ENCODE results near the gene ENPP7. TPM values are rescaled to one million over a fixed set of nuclear protein-coding genes. Genes with fewer than 3 reads are reported as not detected.

Gene ENPP7
- total RNA-seq, 2 experiments from 2014 or later, result 0.11 TPM; not detected in 1

DNA sequence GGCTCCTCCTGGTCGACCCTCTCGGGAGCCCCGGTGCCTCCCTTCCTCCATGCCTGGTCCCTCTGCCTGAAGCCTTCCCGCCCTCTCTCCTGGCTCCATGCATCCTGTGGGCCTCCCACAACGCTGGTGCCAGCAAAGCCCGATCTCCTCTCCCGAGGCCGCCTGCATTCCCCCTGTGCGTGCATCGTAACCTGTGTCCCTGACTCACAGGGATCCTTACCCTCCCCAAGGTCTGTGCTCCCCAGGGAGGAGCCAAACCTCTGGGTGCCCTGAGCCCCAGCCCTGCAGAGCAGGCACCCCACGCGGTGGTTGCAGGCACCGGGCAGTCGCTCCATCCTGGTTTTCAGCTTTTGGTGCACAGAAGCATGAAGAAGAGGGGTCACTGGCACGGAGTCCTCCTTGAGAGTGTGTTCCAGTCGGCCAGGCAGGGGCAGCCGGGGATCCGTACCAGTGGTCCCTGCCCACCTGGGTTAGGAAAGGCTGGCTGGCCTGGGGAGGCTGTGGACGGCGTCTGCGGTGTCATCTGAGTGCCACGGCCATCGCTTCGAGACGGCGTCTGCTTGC is 1.8 kb upstream of the ENPP7 start:
- CTCF ChIA-PET, result interaction anchor here (1.2 kb wide), 1 partner anchor 20 kb away, joined by 4 read pairs; no protein-coding TSS in a partner anchor
- POLR2A ChIA-PET, result no interaction called here

DNA sequence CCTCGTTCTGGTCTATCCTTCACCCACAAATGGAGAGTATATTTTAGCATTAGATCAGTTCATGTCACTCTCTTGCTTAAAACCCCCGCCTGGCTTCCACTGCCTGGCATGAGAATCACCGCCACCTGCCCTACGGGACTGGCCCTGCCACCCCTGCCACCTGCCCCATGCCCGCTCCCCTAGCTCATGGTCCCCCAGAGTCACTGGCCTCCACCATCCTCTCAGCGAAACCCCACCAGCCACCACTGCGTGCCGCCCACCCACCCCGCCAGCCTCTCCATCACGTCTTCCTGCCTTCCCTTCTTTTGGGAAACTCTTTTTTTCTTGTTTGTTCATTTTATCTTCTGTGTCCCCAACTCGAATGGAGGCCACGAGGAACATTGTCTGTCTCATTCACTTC is 982 bp upstream of the ENPP7 start:
- ChIA-PET CTCF (no interaction called here), POLR2A (no interaction called here)

DNA sequence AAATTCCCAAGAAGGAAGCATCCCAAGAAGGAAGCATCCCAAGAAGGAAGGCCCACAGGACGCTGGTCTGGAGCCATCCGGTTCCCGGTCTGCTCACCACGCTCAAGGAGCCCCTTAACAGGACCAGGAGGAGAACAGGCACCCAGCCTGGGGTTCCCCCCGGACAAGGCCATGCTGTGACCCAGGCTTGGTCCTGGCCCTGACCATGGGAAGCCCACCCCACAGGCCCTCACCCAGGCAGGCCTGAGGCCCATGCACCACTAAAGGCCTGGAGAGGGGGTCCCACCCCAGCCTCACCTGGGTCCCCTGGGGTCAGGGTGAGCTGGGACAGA is 340 bp upstream of the ENPP7 start:
- POLR2A ChIA-PET, result no interaction called here
- CTCF ChIA-PET, result no interaction called here

DNA sequence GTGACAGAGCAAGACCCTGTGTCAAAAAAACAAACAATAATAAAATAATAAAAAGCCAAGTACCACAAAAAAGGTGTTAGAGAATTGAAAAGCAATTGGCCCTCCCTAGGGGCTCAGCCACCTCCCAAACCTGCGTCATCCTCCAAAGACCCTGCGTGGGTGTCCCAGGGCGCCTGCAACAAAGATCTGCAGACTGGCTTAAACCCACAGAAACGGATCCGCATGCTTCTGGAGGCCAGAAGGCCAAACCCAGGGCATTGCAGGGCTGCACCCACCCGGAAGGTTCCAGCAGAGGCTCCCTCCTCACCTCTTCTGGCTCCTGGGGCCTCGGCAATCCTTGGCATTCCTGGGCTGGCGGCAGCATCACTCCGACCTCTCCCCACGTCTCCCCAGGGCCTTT is 1.5 kb downstream of the ENPP7 start:
- CTCF ChIA-PET, result interaction anchor here (0.8 kb wide), 1 partner anchor 10 kb away, joined by 6 read pairs; no protein-coding TSS in a partner anchor
- POLR2A ChIA-PET, result no interaction called here

DNA sequence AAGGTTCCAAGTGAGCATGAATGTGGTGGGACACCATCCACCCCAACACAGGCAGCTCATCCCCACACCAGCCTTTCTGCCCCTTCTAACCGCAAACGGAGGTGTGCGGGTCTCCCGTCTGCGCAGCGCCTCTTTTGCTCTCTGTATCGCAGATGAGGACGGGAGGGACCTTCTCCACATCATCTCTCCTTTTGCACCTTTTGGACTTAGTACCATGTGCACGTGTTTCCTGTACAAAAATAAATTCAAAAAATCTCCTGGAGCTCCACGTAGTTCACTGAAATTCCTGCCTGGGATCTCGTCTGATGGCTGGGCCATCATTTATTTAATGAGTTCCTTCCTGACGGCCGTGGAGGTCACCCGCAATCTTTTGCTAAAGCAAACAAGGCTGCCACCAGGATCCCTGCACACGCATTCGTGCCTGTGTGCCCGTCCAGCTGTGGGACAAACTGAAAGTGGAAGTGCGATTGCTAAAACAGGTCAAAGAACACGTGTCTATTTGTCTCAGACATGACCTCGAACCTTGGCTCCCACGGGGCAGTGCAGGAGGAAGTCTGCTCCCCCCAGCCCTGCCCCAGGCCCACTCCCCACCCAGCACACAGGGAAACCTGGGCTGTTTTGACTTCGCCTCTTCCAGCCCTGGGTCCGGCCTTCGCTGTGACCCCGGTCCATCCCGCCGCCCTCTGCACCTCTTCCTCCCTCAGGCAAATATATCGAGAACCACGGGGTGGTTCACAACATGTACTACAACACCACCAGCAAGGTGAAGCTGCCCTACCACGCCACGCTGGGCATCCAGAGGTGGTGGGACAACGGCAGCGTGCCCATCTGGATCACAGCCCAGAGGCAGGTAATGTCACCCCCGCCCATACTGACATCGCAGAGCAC is 2.3 kb downstream of the ENPP7 start:
- ChIA-PET POLR2A (interaction anchor here (0.5 kb wide), 1 partner anchor 106 kb away, joined by 4 read pairs; the partner anchor contains the start of gene CBX4), CTCF (interaction anchor here (0.8 kb wide), 1 partner anchor 9 kb away, joined by 6 read pairs; no protein-coding TSS in a partner anchor)

DNA sequence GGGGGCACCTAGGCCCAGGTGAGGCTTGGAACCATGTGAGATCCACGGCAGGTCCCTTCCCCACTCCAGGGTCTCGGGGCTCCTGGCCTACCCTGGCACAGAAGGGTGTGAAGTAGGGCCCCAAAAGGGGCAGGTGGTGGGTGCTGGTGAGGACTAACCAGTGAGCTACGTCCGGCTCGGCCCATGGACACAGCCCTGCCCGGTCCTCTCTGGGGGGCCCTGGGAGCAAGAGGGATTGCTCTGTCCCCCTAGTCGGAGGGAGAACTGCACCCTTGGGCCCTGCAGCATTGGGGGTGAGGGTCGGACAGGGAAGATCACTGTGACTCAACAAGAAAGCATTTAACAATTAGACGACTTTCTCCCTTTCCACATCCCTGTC is 2.9 kb downstream of the ENPP7 start:
- CTCF ChIA-PET, result no interaction called here
- POLR2A ChIA-PET, result interaction anchor here (0.5 kb wide), 1 partner anchor 106 kb away, joined by 4 read pairs; the partner anchor contains the start of gene CBX4

DNA sequence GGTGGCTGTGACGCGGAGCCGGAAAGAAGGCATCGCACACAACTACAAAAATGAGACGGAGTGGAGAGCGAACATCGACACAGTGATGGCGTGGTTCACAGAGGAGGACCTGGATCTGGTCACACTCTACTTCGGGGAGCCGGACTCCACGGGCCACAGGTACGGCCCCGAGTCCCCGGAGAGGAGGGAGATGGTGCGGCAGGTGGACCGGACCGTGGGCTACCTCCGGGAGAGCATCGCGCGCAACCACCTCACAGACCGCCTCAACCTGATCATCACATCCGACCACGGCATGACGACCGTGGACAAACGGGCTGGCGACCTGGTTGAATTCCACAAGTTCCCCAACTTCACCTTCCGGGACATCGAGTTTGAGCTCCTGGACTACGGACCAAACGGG is 4.4 kb downstream of the ENPP7 start:
- ChIA-PET POLR2A (no interaction called here), CTCF (no interaction called here)

DNA sequence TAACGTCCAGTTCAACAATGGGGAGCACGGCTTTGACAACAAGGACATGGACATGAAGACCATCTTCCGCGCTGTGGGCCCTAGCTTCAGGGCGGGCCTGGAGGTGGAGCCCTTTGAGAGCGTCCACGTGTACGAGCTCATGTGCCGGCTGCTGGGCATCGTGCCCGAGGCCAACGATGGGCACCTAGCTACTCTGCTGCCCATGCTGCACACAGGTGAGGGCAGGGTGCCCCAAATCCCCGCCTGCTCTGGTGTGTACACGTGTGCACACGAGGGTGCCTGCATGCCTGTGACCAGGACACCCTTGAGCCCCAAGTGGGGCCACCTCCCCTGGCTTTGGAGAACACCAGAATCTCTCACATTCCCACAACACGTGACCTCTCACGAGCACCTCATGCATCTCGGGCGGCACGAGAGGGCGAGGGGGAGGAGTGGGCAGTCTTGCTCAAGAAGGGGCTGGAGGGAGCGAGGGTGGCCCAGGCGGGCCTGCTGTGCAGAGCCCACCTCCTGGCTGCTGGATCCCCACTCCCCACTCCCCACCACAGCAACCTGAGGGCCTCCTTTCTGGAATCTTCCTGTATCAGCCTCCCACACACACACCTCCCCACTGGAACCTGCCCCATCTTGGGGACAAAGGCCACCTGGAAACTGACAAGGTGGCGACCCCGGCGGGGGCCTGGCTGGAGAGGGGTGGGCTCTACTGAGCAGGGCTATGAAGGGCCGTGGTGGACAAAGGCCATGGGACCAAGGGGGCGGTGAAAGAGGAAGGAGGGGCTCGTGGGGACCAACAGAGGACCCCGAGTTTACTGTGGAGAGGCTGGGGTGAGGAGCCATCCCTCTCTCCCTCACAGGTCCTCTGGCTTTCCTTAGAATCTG is 6.5 kb downstream of the ENPP7 start:
- POLR2A ChIA-PET, result no interaction called here
- CTCF ChIA-PET, result no interaction called here

DNA sequence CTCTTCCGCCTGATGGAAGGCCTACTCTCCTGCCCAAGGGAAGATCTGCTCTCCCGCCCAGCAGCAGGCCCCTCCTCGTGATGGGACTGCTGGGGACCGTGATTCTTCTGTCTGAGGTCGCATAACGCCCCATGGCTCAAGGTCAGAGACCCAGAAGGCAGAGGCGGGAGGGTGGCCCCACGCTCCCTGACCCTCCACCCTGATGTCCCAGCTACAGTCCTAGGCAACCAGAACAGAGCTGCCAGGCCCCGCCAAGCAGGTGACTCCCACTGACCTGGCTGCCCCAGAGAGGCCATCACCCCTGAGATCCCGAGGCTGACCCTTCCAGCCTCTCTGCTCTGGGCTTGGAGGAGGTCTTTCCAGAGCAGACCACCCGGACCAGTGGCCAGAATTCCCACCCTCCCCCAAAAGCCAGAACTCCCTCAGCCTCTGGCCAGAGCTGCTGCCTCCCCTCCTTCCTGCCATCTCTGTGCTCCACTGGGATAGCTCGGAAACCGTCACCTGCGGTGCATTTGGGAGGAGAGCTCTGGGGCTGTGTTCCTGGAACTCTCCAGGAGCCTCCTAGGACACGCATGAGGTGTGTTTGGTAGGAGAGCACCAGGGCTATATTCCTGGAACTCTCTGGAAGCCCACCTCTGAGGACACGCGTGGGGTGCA is 7.3 kb downstream of the ENPP7 start:
- ChIA-PET POLR2A (no interaction called here), CTCF (no interaction called here)

DNA sequence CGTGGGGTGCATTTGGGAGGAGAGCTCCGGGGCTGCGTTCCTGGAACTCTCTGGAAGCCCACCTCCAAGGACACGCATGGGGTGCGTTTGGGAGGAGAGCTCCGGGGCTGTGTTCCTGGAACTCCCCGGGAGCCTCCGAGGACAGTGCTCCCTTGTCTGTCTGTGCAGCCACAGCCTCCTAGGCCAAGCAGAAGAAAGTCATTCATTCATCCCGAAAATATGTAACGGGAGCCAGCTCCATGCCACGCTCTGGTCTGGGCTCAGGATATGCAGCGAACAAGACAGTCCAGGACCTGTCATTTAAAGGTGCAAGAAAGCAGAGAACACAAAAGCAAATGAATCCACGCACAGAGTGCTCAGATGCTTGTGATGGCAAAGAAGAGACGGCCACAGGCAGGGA is 7.9 kb downstream of the ENPP7 start:
- POLR2A ChIA-PET, result no interaction called here
- CTCF ChIA-PET, result interaction anchor here (0.5 kb wide), 1 partner anchor 1942 kb away, joined by 3 read pairs; no protein-coding TSS in a partner anchor

DNA sequence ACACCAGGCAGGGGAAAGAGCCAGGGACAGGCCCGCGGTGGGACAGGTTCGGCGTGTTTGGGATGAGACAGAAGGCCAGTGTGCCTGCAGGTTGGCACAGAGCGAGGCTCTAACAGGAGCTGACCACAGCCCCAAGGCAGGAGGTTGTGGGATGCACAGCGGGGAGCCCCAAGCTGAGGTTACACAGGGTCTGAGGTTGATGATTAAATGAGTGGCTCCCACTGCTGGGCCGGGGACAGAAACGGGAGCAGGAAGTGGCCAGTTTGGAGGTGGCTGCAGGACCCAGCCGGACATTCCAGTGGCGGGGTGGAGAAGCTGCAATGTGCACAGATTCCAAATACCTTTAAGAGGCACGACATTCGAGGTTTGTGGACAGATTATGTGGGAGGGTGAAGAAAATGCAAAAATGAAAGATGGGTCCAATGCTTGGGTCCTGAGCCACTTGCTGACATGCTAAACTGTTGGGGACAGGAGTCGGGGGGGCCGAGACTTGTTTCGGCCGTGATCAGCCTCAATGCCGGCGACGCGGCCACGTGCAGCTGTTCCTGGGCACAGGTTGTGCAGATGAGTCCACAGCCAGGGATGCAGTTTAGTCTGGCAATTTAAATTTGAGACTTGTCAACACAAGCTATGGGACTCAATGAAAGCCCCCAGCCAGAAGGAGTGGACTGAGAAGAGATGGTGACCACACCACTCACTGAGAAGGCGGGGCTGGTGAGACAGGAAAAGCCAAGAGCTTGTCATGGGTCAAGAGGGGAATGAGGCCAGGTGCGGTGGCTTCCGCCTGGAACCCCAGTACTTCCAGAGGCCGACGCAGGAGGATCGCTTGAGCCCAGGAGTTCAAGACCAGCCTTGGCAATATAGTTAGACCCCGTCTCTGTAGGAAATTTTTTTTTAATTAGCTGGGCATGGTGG is 8.7 kb downstream of the ENPP7 start:
- POLR2A ChIA-PET, result no interaction called here
- CTCF ChIA-PET, result interaction anchor here (0.5 kb wide), 2 partner anchors 20 to 1943 kb away, joined by 3 read pairs; no protein-coding TSS in a partner anchor

DNA sequence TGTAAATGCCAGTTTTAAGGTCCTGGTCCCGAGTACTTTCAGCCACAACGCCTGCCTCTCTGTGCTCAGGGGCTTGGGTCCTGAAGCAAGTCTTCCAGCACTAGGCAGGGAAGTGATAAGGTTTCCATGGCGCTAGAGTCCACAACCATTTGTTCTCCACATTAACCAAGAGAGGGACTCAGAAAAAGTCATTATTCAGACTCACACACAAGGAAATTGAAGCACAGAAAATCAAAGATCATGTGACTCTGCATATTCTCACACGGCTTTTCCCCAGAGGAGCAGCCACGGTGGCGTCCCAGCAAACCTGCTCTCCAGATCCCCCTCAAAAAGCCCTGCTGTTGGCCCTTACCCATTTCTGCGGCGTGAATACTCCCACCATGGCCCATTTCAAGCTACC is 9.7 kb downstream of the ENPP7 start:
- ChIA-PET CTCF (no interaction called here), POLR2A (no interaction called here)

DNA sequence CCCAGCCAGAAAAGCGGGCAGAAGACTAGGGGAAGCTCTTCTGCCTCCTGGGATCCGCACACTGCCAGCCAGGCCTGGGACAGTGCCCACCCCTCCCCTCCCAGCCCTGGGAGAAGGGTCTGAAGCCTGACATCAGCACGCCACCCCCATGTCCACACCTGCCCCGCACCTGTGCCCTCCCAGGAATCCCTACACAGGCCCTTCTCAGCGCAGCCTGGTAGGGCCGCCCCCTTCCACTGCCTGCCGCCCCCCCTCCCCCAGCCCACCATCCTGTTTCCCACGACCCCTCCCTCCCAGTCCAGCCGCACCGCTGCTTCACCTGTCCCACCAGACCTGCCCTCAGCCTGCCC is 10.6 kb downstream of the ENPP7 start:
- POLR2A ChIA-PET, result no interaction called here
- CTCF ChIA-PET, result interaction anchor here (0.9 to 1.4 kb wide), 8 partner anchors 9 to 264 kb away, joined by 3 to 6 read pairs (median 4); no protein-coding TSS in a partner anchor

DNA sequence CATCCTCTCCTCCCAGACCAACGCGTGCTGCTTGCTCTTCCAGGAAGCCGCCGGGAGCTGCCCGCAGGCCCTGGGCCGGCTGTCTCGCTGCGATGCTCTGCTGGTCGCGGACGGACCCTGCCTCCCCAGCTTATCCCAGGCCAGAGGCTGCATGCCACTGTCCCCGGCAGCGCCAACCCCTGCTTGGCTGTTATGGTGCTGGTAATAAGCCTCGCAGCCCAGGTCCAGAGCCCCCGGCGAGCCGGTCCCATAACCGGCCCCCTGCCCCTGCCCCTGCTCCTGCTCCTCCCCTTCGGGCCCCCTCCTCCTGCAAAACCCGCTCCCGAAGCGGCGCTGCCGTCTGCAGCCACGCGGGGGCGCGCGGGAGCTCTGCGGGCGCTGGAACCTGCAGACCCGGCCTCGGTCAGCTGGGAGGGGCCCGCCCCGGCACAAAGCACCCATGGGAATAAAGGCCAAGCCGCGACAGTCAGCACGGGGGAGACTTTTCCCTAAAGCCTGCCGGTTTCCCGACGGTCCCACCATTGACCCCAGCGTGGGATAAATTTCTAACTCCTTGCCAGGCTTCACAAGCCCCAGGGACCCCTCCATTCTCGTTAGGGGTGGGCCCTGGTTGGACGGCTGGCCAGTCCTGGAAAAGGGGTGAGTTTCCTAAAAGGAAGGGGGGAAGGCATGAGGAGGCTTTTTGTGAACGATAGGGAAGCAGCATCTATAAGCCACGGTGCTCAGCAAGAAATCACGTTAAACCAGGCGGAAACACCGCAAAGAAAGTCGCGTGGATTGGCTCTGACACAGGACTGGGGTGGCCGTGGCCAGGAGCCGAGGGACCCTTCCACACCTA is 11.2 kb downstream of the ENPP7 start:
- ChIA-PET CTCF (interaction anchor here (0.9 to 1.4 kb wide), 8 partner anchors 9 to 264 kb away, joined by 3 to 6 read pairs (median 4); no protein-coding TSS in a partner anchor), POLR2A (no interaction called here)

DNA sequence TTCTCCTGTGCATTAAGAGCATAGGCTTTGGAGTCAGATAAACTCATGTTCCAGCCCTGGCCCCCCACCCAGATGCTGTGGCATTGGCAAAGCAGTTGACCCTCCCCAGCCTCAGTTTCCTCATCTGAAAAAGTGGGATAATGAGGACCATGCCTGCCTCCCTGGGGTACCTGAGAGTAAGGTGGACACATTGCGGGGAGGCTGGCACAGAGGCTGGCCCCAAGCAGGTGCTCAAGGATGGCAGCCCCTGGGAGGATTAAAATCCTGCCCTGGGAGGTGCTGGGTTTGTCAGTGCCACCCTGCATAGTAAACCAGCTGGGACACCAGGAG is 11.8 kb downstream of the ENPP7 start:
- ChIA-PET POLR2A (no interaction called here), CTCF (interaction anchor here (1.0 to 1.4 kb wide), 4 partner anchors 10 to 263 kb away, joined by 3 to 6 read pairs (median 4); no protein-coding TSS in a partner anchor)

DNA sequence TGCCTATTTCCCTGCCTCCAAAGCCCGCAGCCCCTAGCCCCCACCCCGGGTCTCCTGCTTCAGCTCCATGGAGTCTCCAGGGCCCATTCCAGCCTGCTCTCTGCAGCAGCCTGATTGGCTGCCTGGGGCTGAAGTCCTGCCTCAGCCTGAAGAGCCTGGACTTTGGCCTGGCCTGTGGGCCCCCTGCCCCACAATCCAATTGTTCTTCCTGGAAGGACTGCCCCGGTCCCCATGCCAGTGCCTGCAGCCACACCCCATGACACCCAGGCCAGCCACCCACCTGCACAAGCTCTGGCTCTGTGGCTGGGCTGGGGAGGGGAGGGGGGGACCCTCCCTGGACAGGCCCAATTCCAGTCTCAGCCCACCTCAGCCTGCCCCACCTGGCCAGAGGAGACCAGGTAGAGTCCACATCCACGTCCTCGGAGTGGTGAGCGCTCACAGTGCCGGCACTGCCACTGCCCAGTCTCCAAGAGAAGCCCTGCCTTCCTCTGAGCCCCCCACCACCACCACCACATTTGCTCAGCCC is 12.3 kb downstream of the ENPP7 start:
- POLR2A ChIA-PET, result no interaction called here
- CTCF ChIA-PET, result interaction anchor here (1.0 to 1.4 kb wide), 2 partner anchors 263 to 265 kb away, joined by 3 to 5 read pairs; no protein-coding TSS in a partner anchor

DNA sequence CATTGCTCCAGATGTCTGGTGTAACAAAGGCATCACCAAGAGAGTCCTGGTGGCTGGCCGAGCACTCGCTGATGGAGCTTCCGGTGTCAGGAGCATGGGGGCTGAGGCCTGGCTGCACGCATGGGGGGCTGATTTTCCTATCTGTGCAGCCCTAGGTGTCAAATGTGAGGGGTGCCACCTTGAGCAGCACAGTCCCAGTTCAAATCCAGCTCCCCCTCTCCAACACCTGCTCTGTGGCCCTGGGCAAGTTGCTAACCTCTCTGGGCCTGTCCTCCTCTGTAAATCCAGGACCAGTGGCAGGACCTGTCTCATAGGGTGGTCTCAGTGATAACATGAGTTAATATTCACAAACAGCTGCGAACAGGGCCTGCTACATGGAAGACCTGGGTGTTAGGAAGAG is 12.9 kb downstream of the ENPP7 start:
- POLR2A ChIA-PET, result no interaction called here
- CTCF ChIA-PET, result interaction anchor here (1.0 kb wide), 1 partner anchor 265 kb away, joined by 3 read pairs; no protein-coding TSS in a partner anchor

Measured in activated CD8-positive, alpha-beta memory T cell treated with anti-CD3 and anti-CD28 coated beads for 36 hours (primary cell).